Neutrophil (primary cell): ENCODE measurements around the gene PTPRE.

Source experiments
- H3K27ac ChIP-seq: fragments of 200-600 bp; sonication (generic); 2 replicates; pipeline ENCODE4 v1.5.1; 2016; ENCODE audit warnings: mild to moderate bottlenecking, moderate library complexity
- H3K27me3 ChIP-seq: fragments of 200-600 bp; sonication (generic); 2 replicates; pipeline ENCODE4 v1.6.0; 2016; ENCODE audit warnings: mild to moderate bottlenecking
- H3K36me3 ChIP-seq: fragments of 200-600 bp; sonication (generic); 2 replicates; pipeline ENCODE4 v1.5.1; 2017
- H3K4me1 ChIP-seq, 2 experiments: fragments of 200-600 bp in 1 of 2; sonication (generic) in 1 of 2; 1 replicate in 1 of 2; 2 replicates in 1 of 2; pipeline versions ENCODE4 v1.5.1 to v1.6.1; 2013 to 2016; ENCODE audit warnings: low read depth in 1 of 2, low read length in 1 of 2, mild to moderate bottlenecking in 1 of 2, moderate library complexity in 1 of 2; ENCODE audit not compliant: control insufficient read depth in 1 of 2, insufficient read depth in 1 of 2
- H3K4me3 ChIP-seq, 2 experiments: fragments of 200-600 bp in 1 of 2; sonication (generic) in 1 of 2; 1 replicate in 1 of 2; 2 replicates in 1 of 2; pipeline ENCODE4 v1.5.1; 2013 to 2016; ENCODE audit warnings: low read depth in 1 of 2, low read length in 1 of 2, mild to moderate bottlenecking in 1 of 2, moderate library complexity in 1 of 2
- H3K9me3 ChIP-seq: fragments of 200-600 bp; sonication (generic); 2 replicates; pipeline ENCODE4 v1.5.1; 2016
- CTCF ChIP-seq: fragments of 200-600 bp; sonication (generic); IDR thresholded peaks from 2 replicates; pipeline ENCODE4 v1.5.1; 2016; ENCODE audit warnings: antibody characterized with exemption

Gene PTPRE

GRCh38 chr10:128116187-128116586 lies 209.3 kb downstream of the PTPRE start:
- Histone ChIP-seq H3K27ac (no peak overlapping the region), H3K27me3 (no peaks in the 10 kb centered on the region), H3K4me3 (no peak overlapping the region), H3K9me3 (no peaks in the 10 kb centered on the region), H3K36me3 (peaks cover 51% of the 10 kb centered on the region), H3K4me1 (peaks cover 0 to 6% of the 10 kb centered on the region in 2 experiments)
- no peak for TF ChIP-seq CTCF

GRCh38 chr10:128116851-128117615 lies 210.1 kb downstream of the PTPRE start:
- Histone ChIP-seq H3K4me1 (peaks cover 0 to 6% of the 10 kb centered on the region in 2 experiments), H3K27ac (no peak overlapping the region), H3K27me3 (no peaks in the 10 kb centered on the region), H3K9me3 (no peaks in the 10 kb centered on the region), H3K4me3 (no peak overlapping the region), H3K36me3 (peaks cover 42% of the 10 kb centered on the region)
- TF ChIP-seq CTCF = no peak

GRCh38 chr10:128121750-128122412 lies 215.0 kb downstream of the PTPRE start:
- H3K9me3 ChIP-seq = no peaks in the 10 kb centered on the region
- no peak overlapping the region for H3K27ac ChIP-seq
- H3K4me1 ChIP-seq = peaks cover 42 to 45% of the 10 kb centered on the region in 2 experiments
- H3K27me3 ChIP-seq = no peaks in the 10 kb centered on the region
- peaks cover 3% of the 10 kb centered on the region for H3K36me3 ChIP-seq
- TF ChIP-seq CTCF = no peak
- H3K4me3 ChIP-seq = no peak overlapping the region

- TF ChIP-seq CTCF = no peak
- peaks cover 3% of the 10 kb centered on the region for H3K36me3 ChIP-seq
- peak overlapping the region; percentile 32 for H3K27ac ChIP-seq
- H3K27me3 ChIP-seq = no peaks in the 10 kb centered on the region
- H3K4me1 ChIP-seq = peaks cover 46% of the 10 kb centered on the region in 2 experiments
- H3K4me3 ChIP-seq = no peak overlapping the region
- H3K9me3 ChIP-seq = no peaks in the 10 kb centered on the region
These were observed 216.0 kb downstream of the PTPRE start for GRCh38 chr10:128122931-128123330.

GRCh38 chr10:128123846-128124245 lies 216.9 kb downstream of the PTPRE start:
- H3K27ac ChIP-seq = no peak overlapping the region
- H3K4me1 ChIP-seq = peaks cover 46% of the 10 kb centered on the region in 2 experiments
- H3K4me3 ChIP-seq = no peak overlapping the region
- TF ChIP-seq CTCF = no peak
- no peaks in the 10 kb centered on the region for H3K27me3 ChIP-seq
- H3K9me3 ChIP-seq = no peaks in the 10 kb centered on the region
- no peaks in the 10 kb centered on the region for H3K36me3 ChIP-seq
